Measurements from ENCODE around the gene DOCK11.

The DOCK11 gene

DNA sequence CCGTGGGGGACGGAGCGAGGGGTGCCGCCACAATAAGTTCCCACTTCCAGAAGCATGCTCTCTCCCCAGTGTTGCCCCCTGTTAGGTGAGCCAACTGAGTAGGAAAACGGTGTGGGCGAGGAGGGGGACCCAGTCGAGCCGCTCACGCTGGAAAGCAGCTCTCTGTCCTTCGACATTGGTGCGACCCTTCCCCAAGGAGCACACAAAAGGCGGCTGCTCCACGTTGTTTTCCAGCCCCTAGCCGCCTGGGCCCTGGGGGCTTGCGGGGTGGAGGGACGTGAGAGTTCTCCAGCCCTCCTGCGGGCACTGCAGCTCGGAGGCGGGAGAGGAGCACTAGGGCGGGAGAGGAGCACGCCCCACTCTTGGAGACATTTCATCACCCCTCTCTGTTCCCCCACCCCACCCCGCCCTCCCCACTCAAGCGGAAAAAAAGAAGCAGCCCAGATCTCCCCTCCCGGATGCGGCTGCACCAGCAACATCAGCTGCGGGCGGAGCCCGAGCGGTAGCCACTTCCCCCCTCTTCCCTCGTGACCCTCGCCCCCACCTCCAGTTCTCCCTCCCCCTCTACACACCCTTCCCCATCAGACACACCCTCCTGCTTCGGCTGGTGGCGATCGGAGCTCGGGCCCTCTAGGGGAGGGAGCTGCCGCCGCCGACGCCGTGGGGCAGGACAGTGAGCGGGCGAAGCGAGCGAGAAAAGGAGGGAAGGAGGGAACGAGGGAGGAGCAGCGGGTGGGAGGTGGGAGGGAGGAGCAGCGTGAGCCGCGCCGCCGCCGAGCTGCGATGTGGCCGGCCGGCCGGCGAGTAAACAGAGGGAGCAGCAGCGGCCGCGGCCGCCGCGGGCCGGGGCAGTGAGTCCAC, at the start of gene DOCK11:
TSS of gene DOCK11 (plus strand) at position 755 of the 861 bp plus-strand sequence. CDS start 157 bp downstream, outside the sequence.
- Histone ChIP-seq H3K4me3 (ENCODE audit: low read depth, low read length) (peak within 1 kb of the TSS; percentile 40), H3K9me3 (ENCODE audit: control insufficient read depth, low read length) (no peaks in the 10 kb centered on the region), H2AFZ (peak within 1 kb of the TSS; percentile 83), H3K27me3 (ENCODE audit: control insufficient read depth, insufficient read depth, low read length) (no peaks in the 10 kb centered on the region), H3K4me2 (ENCODE audit: low read length) (peak within 1 kb of the TSS; percentile 58), H3K9ac (no peak within 1 kb of the TSS), H3K4me1 (no peaks in the 10 kb centered on the region), H3K36me3 (ENCODE audit: control insufficient read depth, insufficient read depth, low read length) (no peaks in the 10 kb centered on the region), H3K79me2 (no peaks in the 10 kb centered on the region), H3K27ac (no peak within 1 kb of the TSS)
- TF ChIP-seq, protein P1, sequence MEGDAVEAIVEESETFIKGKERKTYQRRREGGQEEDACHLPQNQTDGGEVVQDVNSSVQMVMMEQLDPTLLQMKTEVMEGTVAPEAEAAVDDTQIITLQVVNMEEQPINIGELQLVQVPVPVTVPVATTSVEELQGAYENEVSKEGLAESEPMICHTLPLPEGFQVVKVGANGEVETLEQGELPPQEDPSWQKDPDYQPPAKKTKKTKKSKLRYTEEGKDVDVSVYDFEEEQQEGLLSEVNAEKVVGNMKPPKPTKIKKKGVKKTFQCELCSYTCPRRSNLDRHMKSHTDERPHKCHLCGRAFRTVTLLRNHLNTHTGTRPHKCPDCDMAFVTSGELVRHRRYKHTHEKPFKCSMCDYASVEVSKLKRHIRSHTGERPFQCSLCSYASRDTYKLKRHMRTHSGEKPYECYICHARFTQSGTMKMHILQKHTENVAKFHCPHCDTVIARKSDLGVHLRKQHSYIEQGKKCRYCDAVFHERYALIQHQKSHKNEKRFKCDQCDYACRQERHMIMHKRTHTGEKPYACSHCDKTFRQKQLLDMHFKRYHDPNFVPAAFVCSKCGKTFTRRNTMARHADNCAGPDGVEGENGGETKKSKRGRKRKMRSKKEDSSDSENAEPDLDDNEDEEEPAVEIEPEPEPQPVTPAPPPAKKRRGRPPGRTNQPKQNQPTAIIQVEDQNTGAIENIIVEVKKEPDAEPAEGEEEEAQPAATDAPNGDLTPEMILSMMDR (IDR thresholded peaks at IDR 0.05), result no peak

DNA sequence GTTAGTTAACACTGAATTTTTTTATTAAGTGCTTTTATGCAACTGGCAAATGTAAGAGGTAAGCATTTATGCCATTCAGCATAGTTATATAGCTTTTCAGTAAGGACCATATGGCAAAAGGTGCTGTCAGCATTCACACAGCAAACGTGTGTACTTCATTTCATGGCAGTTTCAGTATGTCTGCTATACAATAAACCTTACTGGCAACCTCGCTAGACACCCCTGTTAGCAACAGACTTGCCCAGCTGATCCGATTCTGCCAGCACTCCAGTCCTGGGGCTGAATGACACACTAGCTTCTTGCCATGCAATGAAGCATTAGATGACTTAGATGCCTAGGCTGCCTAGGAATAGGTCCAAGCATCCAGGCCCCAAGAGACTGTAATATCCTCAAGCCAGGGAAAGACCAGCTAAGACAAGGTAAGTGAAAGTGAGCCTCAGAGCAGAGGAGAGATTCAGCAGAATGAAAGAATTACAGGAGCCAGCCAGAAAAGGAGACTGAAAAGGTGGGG, 47.3 kb upstream of the DOCK11 start:
- H3K36me3 ChIP-seq (ENCODE audit: control insufficient read depth, insufficient read depth, low read length), result no peaks in the 10 kb centered on the region
- H3K9me3 ChIP-seq (ENCODE audit: control insufficient read depth, low read length), result no peaks in the 10 kb centered on the region
- H2AFZ ChIP-seq, result no peak overlapping the region
- H3K4me3 ChIP-seq (ENCODE audit: low read depth, low read length), result no peak overlapping the region
- no peak overlapping the region for H3K4me2 ChIP-seq (ENCODE audit: low read length)
- no peaks in the 10 kb centered on the region for H3K4me1 ChIP-seq
- H3K79me2 ChIP-seq, result no peaks in the 10 kb centered on the region
- H3K27ac ChIP-seq, result no peak overlapping the region
- no peak overlapping the region for H3K9ac ChIP-seq
- no peaks in the 10 kb centered on the region for H3K27me3 ChIP-seq (ENCODE audit: control insufficient read depth, insufficient read depth, low read length)
- TF ChIP-seq, protein P1 (IDR thresholded peaks at IDR 0.05), result no peak

DNA sequence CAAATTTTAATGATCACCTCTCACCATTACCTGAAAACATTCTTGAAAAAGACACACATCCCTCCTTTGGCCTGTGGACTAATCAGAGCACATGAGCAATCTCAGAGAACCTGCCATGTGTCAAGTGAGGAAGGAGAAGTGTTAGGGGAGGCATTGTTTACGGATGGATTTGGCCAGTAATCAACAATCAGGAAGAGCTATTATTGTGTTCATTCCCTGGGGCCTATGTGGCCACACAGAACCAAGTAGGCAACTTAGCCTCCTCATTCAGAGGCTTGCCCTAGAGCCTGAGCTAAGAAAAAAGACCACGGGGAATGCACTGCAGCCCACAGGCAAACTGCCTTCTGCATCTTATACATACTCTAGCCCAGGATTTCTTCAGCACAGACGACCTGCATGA, 40.6 kb upstream of the DOCK11 start:
- TF ChIP-seq, protein P1 (IDR thresholded peaks at IDR 0.05), result no peak
- H3K4me3 ChIP-seq (ENCODE audit: low read depth, low read length), result no peak overlapping the region
- H3K9ac ChIP-seq, result no peak overlapping the region
- no peaks in the 10 kb centered on the region for H3K36me3 ChIP-seq (ENCODE audit: control insufficient read depth, insufficient read depth, low read length)
- H3K79me2 ChIP-seq, result no peaks in the 10 kb centered on the region
- no peak overlapping the region for H3K4me2 ChIP-seq (ENCODE audit: low read length)
- no peak overlapping the region for H3K27ac ChIP-seq
- no peaks in the 10 kb centered on the region for H3K9me3 ChIP-seq (ENCODE audit: control insufficient read depth, low read length)
- H3K4me1 ChIP-seq, result no peaks in the 10 kb centered on the region
- H3K27me3 ChIP-seq (ENCODE audit: control insufficient read depth, insufficient read depth, low read length), result no peaks in the 10 kb centered on the region
- H2AFZ ChIP-seq, result no peak overlapping the region

DNA sequence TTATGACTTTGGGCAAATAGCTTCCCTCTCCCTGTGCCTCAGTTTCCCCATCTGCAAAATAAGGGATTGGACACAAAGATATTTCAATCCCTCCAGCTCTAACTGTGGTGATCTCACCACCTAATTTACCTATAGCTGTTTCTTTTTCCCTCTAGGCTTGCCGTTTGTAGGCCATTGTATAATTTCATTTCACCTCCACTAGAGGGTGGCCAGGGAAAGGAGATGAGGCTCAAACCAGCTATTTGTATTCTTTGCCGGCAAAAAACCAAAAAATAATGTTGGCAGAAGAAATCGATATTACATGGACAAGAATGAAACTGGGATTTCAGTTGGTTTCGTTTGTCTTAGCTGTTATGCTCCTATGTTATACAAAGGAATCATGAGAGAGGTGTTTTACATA, 36.1 kb upstream of the DOCK11 start:
- Histone ChIP-seq H3K27me3 (ENCODE audit: control insufficient read depth, insufficient read depth, low read length) (no peaks in the 10 kb centered on the region), H3K9me3 (ENCODE audit: control insufficient read depth, low read length) (no peaks in the 10 kb centered on the region), H3K4me3 (ENCODE audit: low read depth, low read length) (no peak overlapping the region)

More for the DNA sequence above, 36.1 kb upstream of the DOCK11 start:
- Histone ChIP-seq H3K36me3 (ENCODE audit: control insufficient read depth, insufficient read depth, low read length) (no peaks in the 10 kb centered on the region), H3K4me1 (no peaks in the 10 kb centered on the region), H3K79me2 (no peaks in the 10 kb centered on the region), H3K4me2 (ENCODE audit: low read length) (no peak overlapping the region), H3K27ac (no peak overlapping the region), H2AFZ (no peak overlapping the region), H3K9ac (no peak overlapping the region)
- TF ChIP-seq, protein P1 (IDR thresholded peaks at IDR 0.05), result peak; percentile 48

All from parathyroid adenoma (tissue), 2 donors.